Upper lobe of right lung (tissue), 1 donor: Measurements from ENCODE around the gene MSRB2. TPM values are rescaled to one million over a fixed set of nuclear protein-coding genes. Genes with fewer than 3 reads are reported as not detected.

Experiments used
- ATAC-seq: fragments of 200-7000 bp; cut with Tn5 transposase; one replicate; pipeline ENCODE4 v1.9.1; 2020; ENCODE audit warnings: mild to moderate bottlenecking, moderate library complexity
- DNase-seq: peaks from one replicate; pipeline ENCODE4 v3.0.0-alpha.2; 2020
- H3K27ac ChIP-seq: fragments of 200-600 bp; one replicate; pipeline ENCODE4 v1.8.0; 2022
- H3K27me3 ChIP-seq: fragments of 200-600 bp; one replicate; pipeline ENCODE4 v1.8.0; 2022; ENCODE audit warnings: mild to moderate bottlenecking
- H3K36me3 ChIP-seq: fragments of 200-600 bp; one replicate; pipeline ENCODE4 v1.8.0; 2022
- H3K4me1 ChIP-seq: fragments of 200-600 bp; one replicate; pipeline ENCODE4 v1.8.0; 2022
- H3K4me3 ChIP-seq: fragments of 200-600 bp; one replicate; pipeline ENCODE4 v1.8.0; 2022; ENCODE audit warnings: mild to moderate bottlenecking
- H3K9me3 ChIP-seq: fragments of 200-600 bp; one replicate; pipeline ENCODE4 v1.8.0; 2022
- CTCF ChIP-seq: fragments of 200-600 bp; IDR thresholded peaks from one replicate; pipeline ENCODE4 v1.8.0; 2022; ENCODE audit warnings: antibody characterized with exemption
- intact Hi-C: fragments of 100-400 bp; cut with DNase I; formaldehyde crosslinking; loops from one replicate; pipeline ENCODE4 v1.11.0; 2022
- long read RNA-seq: library from polyadenylated mRNA; unstranded; transcript quantifications from one replicate; pipeline ENCODE4 v2.0.0, GENCODE V29; 2021
- total RNA-seq: library from RNA; stranded (reverse); fragmentation: NEBNext Ultra II Directional; extraction: Animal tissue kit (Norgen Biotek cat#: 25700); gene quantifications from one replicate; pipeline ENCODE4 v1.2.1, GENCODE V29; 2021
- donor health status: DM: no; HTN: yes; CAD: no; lungs with severe emphysema.

MSRB2 gene
- total RNA-seq: 27.1 TPM
- long read RNA-seq, transcript MSRB2-201 (5 exons, 1,803 nt): major isoform, 15 of 18 reads
- long read RNA-seq, partial matches to known transcripts: 0 of 18 reads
- long read RNA-seq, other reads (novel, unspliced or antisense): 3 of 18 reads

GRCh38 chr10:23095404-23095965 is at the start of gene MSRB2:
TSS of gene MSRB2 (plus strand) at chr10:23095579. CDS start at chr10:23095609, 30 bp downstream.
- H3K4me1 ChIP-seq: peaks cover 10% of the 10 kb centered on the region
- no peaks in the 10 kb centered on the region for H3K9me3 ChIP-seq
- intact Hi-C loops: no loop called here
- ATAC-seq: peak; percentile 97
- DNase-seq: peak; percentile 96
- no peak for TF ChIP-seq CTCF
- peak within 1 kb of the TSS; percentile 89 for H3K27ac ChIP-seq
- H3K36me3 ChIP-seq: no peaks in the 10 kb centered on the region
- H3K4me3 ChIP-seq: peak within 1 kb of the TSS; percentile 75
- no peaks in the 10 kb centered on the region for H3K27me3 ChIP-seq

GRCh38 chr10:23046027-23046426 is 49.4 kb upstream of the MSRB2 start:
- Histone ChIP-seq H3K36me3 (no peaks in the 10 kb centered on the region), H3K27ac (no peak overlapping the region), H3K27me3 (peaks cover 10% of the 10 kb centered on the region), H3K4me3 (no peak overlapping the region), H3K4me1 (no peaks in the 10 kb centered on the region), H3K9me3 (no peaks in the 10 kb centered on the region)
- intact Hi-C loops: no loop called here
- DNase-seq (no peak), ATAC-seq (no peak)
- TF ChIP-seq CTCF: no peak

GRCh38 chr10:23047201-23048050 is 48.0 kb upstream of the MSRB2 start:
- Histone ChIP-seq H3K27me3 (peaks cover 10% of the 10 kb centered on the region), H3K9me3 (no peaks in the 10 kb centered on the region), H3K4me3 (no peak overlapping the region), H3K4me1 (no peaks in the 10 kb centered on the region), H3K27ac (no peak overlapping the region), H3K36me3 (no peaks in the 10 kb centered on the region)
- ATAC-seq (no peak), DNase-seq (no peak)
- TF ChIP-seq CTCF: no peak
- intact Hi-C loops: no loop called here

- intact Hi-C loops: no loop called here
Measured at GRCh38 chr10:23048191-23048590, 47.2 kb upstream of the MSRB2 start.

GRCh38 chr10:23051278-23051677 is 44.1 kb upstream of the MSRB2 start:
- TF ChIP-seq CTCF: no peak
- no peak for DNase-seq
- H3K9me3 ChIP-seq: no peaks in the 10 kb centered on the region
- no peak overlapping the region for H3K4me3 ChIP-seq
- H3K27ac ChIP-seq: no peak overlapping the region
- intact Hi-C loops: no loop called here
- H3K36me3 ChIP-seq: no peaks in the 10 kb centered on the region
- no peak for ATAC-seq
- H3K27me3 ChIP-seq: peaks cover 7% of the 10 kb centered on the region
- no peaks in the 10 kb centered on the region for H3K4me1 ChIP-seq

More at GRCh38 chr10:23048191-23048590, 47.2 kb upstream of the MSRB2 start:
- Histone ChIP-seq H3K4me3 (no peak overlapping the region), H3K27me3 (peaks cover 7% of the 10 kb centered on the region), H3K9me3 (no peaks in the 10 kb centered on the region), H3K36me3 (no peaks in the 10 kb centered on the region), H3K4me1 (no peaks in the 10 kb centered on the region), H3K27ac (no peak overlapping the region)
- DNase-seq (no peak), ATAC-seq (no peak)
- no peak for TF ChIP-seq CTCF
